HuH-7.5 (cell line): ENCODE measurements around the gene PRKCB.
"Not testable (repeated sequence)": the region's sequence is repeated elsewhere in the genome, so short reads cannot be mapped to it uniquely, and the experiment has no call there.

Experiments used
- DNase-seq: peaks from one replicate; pipeline ENCODE4 v3.0.0; 2011; ENCODE audit warnings: low spot score

Gene PRKCB

GRCh38 chr16:24178496-24178895 lies 342.7 kb downstream of the PRKCB start:
- no peak for DNase-seq

DNA sequence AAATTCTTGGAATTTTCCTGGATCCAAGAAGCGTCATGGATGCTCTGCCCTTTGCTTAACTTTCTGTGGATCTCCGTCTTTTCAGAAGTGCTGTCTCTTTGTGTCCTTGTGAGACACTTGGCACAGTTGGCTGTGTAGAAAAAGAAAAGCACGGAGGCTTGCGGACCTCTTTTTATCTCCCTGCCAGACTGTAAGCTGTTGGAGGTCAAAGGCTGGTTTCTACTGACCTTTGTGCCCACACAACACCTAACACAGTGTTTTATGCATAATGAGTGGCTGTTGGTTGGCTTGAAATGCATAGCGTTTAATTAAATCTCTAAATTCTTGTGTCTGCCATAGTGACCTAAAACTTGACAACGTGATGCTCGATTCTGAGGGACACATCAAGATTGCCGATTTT lies 344.7 kb downstream of the PRKCB start:
- no peak for DNase-seq

- no peak for DNase-seq
These were observed 352.3 kb downstream of the PRKCB start for GRCh38 chr16:24188021-24188542.

DNA sequence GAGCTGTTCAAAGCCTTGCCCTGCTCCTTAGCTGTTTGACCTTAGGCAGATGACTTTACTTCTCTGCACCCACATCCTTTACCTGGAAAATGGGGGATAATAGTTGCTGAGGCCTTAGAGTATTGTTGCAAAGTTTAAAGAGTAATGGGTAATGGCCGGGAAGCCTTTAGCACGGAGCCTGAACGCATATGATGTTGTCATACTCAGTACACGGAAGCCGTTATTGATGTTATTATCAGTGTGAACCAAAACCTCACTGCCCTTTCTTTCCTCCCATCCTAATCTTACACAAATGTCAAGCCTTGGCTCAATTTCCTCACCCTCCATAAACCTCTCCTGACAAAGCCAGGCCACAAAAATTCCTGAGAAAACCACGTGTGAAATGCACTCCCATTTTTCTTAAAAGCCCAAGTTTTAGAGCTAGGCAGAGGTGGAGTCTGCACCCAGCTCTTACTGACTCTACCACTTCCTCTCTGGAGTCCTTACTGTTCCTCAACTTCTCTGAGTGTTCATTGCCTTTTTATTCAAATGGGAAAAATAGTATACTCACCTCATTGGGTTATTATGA lies 353.1 kb downstream of the PRKCB start:
- no peak for DNase-seq

DNA sequence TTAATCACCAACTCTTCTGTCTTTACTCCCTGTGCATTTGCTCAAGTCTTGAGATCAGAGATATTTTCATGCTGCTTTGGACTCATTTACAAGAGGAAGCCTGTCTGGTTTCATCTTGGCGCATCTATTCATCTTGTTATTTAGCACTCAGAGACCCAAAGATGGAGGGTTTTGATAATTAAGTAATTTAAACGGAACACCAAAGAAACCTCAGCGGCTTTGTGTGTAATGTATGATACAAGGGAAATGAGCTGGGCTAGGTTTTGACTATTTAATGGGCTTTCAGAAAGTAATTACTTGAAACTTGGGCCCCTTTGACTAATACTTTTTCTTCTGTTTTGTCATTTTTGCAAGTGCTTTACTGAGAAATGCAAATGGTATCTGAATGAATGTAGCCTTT lies 354.2 kb downstream of the PRKCB start:
- no peak for DNase-seq

DNA sequence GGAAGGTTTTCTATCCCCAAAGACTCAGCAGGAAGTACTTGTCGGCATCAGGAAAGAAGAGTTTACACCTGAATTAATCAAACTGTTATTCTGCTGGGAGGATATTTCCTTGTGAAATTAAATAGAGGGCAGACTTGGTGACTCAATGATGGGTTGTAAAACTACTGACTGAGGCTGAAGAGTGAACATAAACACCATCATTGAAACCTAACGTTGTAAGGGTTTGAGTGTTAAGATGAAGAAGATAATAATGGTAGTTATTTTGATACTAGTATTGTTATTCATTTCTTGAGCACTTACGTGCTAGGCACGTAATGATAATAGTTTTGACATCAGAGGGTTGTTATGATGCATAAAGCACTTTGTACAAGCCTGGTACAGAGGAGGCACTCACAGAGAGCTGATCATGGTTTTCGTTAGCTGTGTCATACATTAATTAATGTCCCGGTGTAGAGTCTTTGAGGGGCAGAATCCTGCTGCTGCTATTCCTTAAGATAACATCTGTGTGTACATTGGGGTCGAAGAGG lies 356.2 kb downstream of the PRKCB start:
- DNase-seq, result no peak

- no peak for DNase-seq
These were observed 359.4 kb downstream of the PRKCB start for GRCh38 chr16:24195221-24195620.

- no peak for DNase-seq
These were observed 363.2 kb downstream of the PRKCB start for GRCh38 chr16:24198807-24199533.

- no peak for DNase-seq
These were observed 367.9 kb downstream of the PRKCB start for GRCh38 chr16:24203675-24204074.

DNA sequence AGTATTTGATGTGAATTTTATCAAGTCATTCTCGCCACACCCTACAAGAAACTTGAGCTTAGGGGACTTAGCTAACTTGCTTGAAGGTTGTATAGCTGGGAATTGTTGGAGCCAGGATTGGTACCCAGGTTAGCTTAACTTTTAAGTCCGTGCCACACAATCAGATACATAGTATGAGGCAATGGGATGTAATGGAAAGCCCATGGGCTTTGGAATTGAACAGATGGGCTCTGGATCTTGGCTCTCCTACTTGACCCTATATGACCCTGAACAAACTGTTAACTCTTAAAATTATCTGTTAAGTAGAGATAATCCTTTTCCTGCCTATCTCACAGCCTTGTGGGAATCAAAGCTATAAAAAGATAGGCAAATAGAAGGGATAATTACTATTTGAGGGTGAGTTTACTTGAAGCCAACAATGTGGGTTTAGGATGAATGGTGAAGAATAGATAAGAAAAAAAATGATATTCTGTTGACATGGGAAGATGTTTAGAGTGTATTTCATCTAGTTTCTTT lies 368.4 kb downstream of the PRKCB start:
- no peak for DNase-seq

DNA sequence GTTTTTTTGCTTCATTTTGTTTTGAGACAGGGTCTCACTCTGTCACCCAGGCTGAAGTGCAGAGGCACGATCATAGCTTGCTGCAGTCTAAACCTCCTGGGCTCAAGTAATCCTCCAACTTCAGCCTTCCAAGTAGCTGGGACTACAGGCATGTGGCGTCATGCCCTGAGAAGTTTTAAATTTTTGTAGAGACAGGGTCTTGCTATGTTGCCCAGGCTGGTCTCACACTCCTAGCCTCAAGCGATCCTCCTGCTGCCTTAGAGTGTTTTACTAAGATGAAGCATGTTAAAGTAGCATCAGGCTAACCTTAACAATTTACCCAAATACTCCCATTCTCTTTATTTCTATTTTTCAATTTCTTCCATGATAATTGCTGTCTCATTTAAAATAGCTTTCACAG lies 371.1 kb downstream of the PRKCB start:
- DNase-seq, result no peak

GRCh38 chr16:24208710-24209109 lies 372.9 kb downstream of the PRKCB start:
- no peak for DNase-seq

DNA sequence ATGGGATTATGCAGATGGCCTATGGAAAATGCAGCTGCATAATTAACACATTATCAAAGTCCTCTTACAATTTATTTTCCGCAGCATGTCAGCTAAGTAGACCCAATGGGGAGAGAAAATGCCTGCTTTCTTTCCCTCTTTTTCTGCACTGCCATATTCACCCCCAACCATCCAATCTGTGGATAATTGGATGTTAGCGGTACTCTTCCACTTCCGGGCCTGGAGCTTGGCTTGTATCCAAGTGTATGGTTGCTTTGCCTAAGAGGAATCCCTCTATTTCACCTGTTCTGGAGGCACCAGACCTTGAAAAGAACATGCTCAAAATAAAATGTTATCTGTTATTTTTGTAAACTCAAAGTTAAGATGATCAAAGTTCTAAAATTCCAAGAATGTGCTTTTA lies 379.2 kb downstream of the PRKCB start:
- no peak for DNase-seq

- DNase-seq, result no peak
These were observed 381.2 kb downstream of the PRKCB start for GRCh38 chr16:24216961-24217360.

DNA sequence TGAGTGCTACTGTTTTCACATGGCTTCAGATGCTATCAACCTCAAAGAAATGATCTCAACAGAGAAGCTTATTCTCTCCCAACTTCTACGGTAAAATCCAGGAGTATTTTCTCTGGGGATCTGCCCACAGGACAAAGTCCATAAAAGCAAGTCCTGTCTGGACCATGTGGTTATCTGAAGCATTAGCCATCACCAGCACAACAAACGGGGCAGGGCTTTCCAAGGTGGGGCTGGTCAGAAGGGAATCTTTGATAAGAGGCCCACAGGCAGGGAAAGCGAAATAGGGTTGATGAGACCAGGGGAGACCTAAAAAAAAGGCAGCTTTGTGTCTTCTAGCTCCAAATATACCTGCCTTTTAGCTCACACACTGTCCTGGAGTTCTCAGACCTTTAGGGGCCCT lies 381.7 kb downstream of the PRKCB start:
- no peak for DNase-seq

GRCh38 chr16:24218299-24218698 lies 382.5 kb downstream of the PRKCB start:
- no peak for DNase-seq

GRCh38 chr16:24221219-24221618 lies 385.4 kb downstream of the PRKCB start:
- DNase-seq, result no peak

DNA sequence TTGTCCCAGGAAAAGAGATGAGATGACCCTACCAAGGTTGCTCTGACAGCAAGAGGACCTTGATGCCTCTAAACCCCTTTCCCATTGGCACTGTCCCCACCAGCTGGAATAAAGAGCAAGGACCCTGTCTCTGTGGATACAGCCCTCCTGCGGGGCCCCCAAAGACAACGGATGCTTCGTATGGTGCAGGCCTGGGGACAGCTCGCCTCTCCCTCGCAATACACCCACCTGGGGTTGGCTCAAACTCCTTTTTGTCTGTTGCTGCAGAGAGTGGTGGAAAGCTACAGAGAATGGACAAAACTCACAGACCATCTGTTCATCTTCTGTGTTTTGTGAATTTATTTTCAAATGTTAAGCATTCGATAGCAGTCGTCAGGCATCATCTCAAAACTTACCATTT lies 392.7 kb downstream of the PRKCB start:
- no peak for DNase-seq

DNA sequence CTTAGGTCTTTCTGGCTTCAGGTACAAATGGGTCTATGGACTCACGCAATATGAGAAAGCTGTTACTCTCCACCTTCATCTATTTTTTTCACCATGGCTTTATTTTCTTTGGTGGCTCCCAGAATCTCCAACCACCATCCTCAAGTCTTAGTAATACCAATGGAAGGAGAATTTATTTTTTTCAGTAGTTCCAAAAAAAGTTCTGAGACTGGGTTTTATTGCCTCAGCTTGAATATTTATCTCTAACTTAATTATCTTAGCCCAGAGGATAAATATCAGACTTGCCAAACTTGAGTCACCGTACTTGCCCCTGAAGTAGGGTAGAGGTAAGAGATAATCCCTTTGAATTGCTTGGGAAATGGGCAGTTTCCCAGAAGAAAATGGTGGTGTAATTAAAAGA lies 397.2 kb downstream of the PRKCB start:
- no peak for DNase-seq

DNA sequence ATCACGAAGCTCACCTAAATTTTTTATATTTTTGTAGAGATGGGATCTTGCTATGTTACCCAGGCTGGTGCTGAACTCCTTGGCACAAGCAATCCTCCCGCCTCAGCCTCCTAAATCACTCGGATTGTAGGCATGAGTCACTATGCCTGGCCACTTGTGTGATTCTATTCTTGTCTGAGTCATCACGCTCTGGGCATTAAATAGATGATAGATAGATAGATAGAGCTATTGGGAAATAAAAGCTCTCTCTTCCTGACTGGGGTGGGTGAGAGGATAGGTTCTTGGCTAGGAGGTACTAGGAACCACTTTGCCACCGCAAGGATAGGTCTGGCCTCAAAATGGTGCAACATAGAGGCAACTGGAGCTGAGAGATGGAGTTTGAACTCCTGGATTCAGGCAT lies 399.0 kb downstream of the PRKCB start:
- DNase-seq, result no peak

GRCh38 chr16:24235806-24236205 lies 400.0 kb downstream of the PRKCB start:
- no peak for DNase-seq

- not testable (repeated sequence) for DNase-seq
These were observed 403.1 kb downstream of the PRKCB start for GRCh38 chr16:24238846-24239245.

DNA sequence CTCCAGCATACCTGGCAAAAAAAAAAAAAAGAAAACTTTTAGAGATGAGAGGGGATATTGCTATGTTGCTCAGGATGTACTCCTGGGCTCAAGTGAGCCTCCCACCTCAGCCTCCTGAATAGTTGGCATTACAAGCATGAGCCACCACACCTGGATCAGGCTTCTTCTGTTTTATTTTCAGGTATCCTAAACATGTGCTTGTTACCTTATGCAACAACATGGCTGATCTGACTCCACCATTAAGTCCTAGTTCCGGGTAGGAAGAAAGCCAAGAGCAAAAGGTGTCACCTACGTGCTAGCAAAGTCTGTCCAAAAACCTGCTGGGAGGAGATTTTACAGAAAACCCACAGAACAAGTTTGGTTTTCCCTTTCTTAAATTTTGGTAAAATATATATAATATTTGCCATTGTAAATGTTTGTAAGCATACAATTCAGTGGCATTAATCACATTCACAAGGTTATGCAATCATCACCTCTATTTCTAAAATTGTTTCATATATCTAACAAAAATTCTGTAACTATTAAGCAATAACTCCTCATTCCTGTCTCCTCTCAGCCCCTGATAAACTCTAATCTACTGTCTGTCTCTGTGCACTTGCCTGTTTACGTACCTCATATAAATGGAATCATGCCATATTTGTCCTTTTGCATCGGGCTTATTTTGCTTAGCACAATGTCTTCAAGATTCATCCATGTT lies 411.3 kb downstream of the PRKCB start:
- no peak for DNase-seq
